Measurements from ENCODE around the gene JAKMIP1.
"Not testable (repeated sequence)": the region's sequence is repeated elsewhere in the genome, so short reads cannot be mapped to it uniquely, and the experiment has no call there.

Gene JAKMIP1

DNA sequence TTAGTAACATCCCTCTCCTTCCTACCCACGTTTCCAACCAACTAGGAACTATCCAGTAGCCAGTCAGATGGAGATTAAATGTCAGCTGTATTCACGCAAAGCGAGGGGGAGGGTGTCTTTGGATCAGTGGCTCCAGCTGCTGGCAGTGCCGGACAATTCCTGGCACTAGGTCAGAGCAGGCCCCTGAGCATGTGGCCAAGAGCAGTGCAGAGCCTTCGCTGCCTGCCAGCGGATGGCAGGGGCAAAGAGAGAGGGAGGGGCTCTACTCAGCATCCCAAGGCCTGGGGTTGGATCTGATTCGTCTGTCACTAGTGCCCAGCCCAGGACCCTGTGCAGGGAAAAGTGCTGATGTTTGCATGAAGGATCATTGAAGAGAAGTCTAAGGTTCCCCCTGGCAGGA lies 28.7 kb upstream of the JAKMIP1 start:
- no peak for DNase-seq (ENCODE audit: low spot score)

DNA sequence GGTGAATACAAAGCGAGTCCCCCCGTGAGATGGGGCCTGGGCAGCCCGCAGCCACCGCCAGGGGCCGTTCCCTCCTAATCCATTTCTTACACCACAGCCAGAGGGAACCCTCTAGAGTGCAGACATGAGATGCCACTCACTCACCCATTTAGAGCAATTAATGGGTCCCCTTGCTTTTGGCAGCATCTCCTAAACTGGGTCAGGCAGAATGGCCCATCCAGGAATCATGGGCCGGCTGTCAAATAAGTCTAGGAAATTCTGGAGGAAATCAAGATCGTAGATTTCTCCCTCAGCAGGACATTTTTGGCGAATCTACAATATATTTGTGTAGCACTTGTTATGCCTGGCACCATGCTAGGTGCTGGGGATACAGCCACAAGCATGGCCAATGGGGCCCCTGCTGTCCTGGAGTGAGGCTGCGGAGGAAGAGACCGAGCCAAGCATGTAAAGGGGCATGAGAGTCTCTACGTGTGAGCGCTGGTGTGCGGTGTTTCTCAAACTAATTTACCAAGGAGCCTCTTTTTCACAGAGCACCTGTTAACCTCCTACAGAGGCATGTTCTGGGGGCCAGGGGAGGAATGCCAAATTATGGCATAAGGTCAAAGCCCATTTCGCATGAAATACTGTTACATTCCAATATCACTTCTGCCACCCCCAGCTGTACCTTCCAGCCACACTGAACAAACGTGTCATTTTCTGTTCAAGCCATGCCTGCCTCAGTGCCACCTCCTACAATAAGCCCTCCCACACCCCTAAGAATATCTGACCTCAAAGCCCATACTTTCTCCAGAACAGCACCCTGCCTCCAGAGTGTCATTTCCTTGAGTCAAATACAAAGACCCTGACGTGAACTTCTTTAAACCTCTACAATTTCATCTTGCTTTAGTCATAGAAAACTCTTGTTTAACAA lies 28.1 kb upstream of the JAKMIP1 start:
- no peak for DNase-seq (ENCODE audit: low spot score)

DNA sequence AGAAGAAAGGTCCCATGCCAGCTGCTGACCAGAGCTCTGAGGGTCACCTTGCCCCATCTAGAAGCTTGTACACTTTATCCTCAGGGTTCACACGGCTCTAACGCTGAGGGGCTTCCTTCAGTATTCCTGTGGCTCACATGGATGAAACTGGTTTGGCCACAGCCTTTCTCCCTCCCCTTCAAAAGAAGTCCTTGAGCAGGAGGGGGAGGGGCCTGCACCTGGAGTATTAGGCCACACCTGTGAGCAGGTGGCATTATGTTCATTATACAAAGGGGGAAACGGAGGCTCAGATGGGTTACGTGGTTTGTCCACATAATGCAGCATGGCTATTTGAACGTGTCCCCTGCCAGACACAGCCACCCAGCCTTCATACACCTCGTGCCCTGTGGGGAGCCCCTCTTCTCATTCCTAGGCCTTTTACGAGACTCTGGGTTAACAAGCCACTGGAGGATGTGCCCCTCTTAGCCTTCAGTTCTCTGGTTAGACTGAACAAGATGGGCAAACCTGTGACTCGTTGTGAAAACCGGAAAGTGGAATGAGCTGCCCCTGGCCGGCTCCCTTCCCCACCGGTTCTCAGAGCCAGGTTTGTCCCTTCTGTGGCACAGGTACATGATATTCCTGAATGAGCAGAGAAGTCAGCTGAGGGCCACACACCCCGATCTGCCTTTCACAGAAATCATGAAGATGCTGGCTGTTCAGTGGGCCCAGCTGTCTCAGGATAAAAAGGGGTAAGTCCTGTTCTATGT lies 27.2 kb upstream of the JAKMIP1 start:
- DNase-seq (ENCODE audit: low spot score), result no peak

DNA sequence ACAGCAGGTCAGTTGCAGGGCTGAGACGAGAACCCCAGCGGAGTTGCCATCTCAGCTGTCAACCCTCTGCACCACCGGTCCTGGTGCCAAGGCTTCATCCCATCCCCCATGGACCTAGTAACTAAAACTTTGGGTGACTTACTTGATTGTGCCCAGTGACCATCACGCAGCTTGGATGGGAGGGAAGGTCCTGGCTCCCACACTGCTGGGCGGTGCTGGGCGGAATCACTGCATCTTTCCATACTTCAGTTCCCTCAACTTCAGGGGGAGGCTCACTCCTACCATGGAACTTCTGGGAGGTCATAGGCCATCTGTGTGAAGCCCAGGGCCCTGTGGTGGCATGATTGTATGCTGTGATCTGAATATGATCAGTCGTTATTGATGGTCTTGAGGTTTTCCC lies 26.2 kb upstream of the JAKMIP1 start:
- no peak for DNase-seq (ENCODE audit: low spot score)

DNA sequence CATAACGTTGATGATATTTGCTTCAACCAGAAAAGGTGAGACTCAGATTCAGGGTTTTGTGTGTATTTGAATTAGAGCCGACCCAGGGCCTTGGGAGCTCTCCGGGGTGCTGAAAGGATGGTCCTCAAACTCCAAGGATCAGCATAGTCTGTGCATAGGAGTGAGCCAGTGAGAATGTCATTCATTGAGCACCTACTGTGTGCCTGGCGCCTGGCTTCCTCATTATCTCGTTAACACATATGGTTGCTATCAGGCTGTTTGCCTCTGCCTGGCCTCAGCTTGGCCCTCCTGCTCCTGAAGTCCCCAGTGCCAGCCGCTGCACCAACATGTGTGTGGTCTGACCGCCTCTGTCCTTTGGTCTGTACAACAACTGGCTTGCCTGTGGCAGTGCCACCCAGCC lies 25.1 kb upstream of the JAKMIP1 start:
- no peak for DNase-seq (ENCODE audit: low spot score)

DNA sequence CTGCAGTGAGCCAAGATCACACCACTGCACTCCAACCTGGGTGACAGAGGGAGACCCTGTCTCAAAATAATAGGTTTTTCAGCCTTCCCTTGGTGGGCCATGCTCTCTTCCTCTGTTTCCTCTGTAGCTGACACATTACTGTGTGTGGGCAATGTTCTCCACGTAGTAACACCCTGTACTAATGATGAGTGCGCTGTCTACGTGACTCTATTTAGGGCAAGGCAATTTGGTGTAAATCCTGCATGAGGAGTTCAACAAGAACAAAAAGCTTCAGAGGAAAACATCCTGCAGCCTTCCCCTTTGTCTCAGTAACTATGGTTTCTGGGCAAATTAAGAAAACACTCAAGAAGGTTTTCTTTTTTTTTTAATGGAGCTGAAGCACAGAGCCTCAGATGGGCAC lies 24.4 kb upstream of the JAKMIP1 start:
- no peak for DNase-seq (ENCODE audit: low spot score)

DNA sequence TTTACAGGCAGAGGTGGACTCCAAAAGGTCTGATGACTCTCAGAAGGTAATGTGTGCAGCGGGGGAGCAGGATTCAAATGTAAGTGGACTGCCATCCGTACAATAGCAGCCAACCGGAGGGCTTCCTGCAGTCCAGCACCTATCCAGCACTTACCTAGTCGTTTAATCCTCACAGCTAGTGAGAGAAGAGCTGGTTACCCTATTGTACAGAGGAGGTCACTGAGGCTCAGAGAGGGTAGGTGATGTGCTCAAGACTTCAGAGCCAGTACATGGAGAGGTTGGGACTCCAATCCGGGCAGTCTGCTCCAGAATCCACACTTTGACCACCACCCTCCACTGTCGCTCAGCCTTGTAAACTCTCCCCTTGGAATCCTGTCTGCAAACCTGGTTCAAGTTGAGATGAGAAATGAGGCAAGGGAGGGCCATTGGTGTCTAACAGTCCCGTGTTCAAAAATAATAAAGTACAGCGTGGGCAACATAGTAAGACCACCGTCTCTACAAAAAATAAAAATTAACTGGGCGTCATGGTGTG lies 22.5 kb upstream of the JAKMIP1 start:
- no peak for DNase-seq (ENCODE audit: low spot score)

DNA sequence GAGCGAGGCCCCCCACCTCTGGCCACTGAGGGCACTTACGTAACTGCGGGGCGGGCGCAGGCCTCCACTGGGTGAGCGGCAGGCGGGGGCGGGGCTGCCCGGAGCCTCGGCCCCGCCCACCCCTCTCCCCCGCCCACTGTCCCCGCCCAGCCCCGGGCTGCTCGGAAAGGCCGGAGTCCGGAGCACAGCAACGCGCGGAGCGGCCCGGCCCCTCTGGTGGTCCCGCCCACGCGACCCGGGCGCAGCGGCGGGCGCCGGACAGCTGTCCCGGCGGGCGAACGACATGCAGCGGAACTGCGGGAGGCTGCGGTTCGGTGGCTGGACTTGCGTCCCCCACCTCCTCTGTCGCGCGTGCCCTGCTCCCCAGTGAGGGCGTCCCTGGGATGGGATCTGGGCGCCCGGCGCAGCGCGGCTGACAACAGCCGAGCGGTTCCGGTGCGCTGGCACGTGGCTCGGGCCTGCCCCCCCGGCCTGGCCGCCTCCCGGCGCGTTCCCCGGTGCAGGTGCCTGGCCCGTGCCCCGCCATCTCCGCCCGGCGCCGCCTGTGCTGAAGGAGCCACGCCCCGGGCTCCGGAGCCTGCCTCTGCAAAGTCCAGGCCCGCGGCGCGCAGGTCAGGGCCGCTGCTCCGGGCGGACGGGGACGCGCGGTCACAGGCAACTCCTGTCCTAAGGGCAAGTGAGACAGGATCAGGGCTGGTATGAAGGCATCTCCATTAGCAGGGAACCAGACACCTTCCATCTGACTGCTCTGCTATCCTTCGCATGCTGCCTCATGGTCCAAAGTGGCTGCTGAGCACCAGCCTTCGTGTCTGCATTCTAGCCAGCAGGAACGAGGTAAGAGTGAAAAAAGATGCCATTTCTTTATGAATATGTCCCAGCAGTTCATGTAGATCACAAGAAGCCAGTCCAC lies 21.8 kb upstream of the JAKMIP1 start:
- DNase-seq (ENCODE audit: low spot score), result no peak

DNA sequence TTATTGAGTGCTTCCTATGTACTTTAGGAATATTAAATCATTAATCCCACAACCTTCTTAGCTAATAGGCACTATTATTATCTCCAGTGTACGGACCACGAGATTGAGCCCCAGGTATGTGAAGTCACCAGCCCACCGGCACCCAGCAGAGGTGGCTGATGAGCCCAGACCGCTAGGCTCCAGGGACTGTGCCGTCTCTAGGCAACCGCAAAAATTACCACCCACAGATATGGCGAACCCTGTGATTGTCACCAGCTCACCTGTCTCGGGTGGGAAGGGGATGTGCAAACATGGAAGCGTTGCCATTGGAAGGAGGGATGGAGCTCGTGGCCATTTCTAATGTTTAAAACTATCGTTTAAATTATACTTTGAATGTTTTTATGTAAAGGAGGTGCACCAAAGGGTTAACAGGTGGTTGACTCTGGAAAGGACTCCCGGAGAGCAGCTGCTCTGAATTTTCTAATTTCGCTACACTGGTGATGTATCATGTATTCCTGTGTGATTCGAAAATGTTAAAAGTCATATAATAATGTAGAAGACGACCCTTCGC lies 21.0 kb upstream of the JAKMIP1 start:
- no peak for DNase-seq (ENCODE audit: low spot score)

DNA sequence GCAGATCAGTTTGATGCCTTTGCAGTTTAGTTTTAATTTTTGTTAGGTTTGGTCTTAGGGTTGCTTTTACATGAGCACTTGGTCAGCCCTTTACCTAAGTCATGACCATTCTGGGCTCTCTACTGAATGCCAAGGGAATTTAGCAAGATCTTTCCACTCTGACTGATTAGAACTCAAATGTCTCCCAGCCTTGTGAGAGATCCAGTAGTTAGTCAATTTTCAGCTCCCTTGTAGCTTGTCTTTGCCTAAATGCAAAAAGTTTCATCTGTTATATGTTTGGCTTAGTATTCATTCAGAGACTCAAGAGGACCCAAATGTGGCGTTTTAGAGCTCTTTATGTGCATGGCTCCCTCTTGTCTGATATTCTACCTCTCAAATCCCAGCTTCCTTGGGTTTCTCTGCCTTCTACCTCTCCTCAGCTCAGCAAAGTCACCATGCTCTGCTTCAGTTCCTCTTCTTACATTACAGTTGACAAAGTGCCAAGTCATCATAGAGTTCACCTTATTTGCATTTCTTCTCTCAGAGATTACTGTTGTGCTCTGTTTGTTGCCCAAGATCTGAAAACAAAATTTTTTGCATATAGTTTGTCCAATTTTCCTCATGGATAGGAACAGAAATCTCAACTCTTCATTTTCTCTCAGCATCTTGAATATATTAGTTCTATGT lies 17.5 kb upstream of the JAKMIP1 start:
- no peak for DNase-seq (ENCODE audit: low spot score)

DNA sequence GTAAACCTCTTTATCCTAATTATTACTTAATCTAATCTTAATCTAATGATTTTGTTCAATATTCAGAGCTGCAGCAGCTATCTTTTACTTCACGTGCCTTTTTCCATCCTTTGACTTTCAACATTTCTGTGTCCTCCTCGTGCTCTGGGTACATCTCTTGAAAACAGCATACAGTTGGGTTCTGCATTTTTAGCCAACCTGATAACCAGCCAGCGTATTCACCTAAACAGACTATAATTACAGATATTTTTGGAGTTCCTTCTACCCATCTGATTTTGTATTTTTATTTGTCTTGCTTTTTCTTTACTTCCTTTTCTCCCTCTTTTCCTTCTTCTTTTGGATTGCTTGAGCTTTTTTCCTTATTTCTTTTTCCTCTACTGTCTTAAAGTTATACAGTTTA lies 16.2 kb upstream of the JAKMIP1 start:
- no peak for DNase-seq (ENCODE audit: low spot score)

DNA sequence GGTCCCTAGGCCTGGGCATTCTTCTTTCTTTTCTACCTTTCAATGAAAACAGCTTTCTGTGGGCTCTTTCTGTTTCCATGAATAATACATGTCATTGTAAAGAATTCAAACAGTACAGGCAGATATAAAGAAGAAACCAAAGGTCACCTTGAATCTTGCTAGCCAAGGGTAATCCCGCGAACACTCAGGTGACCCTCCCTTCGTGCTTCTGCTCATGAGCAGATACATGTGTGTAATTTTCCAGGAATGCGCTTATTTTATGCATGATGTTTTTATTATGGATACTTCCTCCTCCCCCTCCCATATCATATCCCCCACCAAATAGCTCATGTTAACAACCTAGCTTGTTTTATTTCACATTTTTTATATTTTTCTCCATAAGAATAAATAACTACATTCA lies 9.6 kb upstream of the JAKMIP1 start:
- no peak for DNase-seq (ENCODE audit: low spot score)

DNA sequence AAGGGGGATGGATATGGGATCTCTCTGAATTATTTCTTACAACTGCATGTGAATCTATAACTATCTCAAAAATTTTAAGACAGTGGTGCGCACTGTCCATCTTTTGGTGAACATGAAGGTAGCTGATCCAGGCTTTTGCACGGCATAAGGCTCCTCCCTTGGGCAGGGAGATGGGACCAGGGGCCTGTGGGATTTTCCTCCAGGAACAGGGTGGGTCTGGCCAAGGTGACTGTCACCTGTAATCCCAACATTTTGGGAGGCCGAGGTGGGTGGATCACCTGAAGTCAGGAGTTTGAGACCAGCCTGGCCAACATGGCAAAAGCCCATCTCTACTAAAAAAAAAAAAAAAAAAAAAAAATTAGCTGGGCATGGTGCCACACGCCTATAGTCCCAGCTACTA lies 8.9 kb upstream of the JAKMIP1 start:
- not testable (repeated sequence) for DNase-seq (ENCODE audit: low spot score)

DNA sequence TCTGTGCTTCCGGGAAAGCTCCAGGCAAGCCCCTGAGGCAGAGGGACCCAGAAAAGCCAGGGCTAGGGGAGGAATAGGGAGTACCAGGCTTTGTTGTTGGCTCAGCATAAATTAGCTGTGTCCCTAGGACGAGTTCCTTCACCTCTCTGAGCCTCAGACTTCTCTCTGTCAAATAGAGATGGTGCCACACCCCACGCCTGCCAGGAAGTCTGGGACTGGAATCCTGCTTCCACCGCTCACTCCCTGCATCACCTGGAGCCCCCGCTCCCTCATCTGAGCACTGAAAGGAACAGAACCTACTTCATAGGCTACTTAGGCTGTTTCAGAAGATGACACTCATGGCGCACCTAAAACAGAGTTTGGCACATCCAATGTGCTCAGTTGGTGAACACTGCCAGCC lies 8.1 kb upstream of the JAKMIP1 start:
- DNase-seq (ENCODE audit: low spot score), result no peak

DNA sequence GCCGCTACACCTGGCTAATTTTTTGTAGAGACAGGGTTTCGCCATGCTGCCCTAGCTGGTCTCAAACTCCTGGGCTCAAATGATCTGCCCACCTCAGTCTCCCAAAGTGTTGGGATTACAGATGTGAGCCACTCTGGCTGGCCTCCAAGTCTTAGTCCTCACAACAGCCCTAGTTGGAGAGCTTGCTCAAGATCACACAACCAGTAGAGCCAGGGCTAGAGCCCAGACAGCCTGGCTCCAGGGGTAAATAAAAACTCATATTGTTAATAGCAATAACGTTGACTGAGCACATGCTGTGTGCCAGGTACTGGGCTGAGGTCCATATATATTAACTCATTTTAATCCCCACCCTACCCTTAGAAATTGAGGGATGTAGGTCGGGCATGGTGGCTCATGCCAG lies 7.3 kb upstream of the JAKMIP1 start:
- DNase-seq (ENCODE audit: low spot score), result no peak

DNA sequence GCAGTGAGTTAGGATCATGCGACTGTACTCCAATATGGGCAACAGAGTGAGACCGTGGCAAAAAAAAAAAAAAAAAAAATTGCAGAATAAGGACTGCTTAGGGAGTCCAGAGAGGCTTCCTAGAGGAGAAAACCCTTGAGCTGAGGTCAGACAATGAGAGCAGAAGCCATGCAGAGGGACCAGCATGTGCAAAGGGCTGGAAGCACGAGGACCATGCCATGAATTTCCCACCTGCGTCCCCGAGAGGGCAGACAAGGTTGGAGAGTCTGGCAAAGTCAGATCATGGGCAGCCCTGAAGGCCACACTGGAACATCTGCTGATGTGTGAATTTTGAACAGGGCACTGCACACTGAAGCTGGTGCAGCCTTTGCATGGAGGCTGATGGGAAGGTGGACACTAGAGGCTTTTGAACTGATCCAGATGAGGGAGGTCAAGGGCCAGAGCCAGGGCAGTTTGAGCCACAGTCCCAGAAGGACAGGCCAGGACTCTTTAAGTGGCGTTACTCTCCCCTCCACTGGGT lies 6.5 kb upstream of the JAKMIP1 start:
- DNase-seq (ENCODE audit: low spot score), result no peak

DNA sequence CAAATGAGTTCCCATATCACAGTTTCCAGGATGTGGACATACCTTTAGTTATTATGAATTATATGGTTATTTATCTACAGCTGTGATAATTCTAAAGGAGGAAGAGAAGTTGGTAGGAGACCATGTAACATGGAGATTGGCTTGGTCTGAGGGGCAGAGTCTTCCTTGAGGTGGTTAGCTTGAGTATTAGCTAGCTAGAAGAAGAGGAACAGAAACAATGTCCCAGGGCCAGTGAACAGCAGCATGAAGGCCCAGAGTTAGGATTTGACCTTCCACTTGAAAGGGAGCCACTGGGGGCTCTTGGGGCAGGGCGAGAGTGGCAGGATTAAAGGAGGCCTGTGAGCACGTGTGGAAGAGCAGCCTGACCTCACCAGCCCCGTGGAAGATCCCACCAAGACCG lies 5.6 kb upstream of the JAKMIP1 start:
- no peak for DNase-seq (ENCODE audit: low spot score)

DNA sequence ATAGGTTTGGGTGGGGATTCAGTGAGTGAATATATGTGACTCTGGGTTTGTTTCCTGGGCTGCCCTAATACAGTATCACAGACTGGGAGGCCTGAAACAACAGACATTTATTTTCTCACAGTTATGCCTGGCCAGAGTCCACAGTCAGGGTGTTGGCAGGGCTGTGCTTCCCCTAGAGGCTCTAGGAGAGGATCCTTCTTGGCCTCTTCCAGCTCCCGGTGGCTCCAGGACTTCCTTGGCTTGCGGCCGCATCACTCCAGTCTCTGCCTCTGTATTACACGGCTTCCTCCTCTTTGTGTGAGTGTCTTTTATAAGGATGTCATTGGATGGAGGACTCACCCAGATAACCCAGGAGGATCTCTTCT lies 5.2 kb upstream of the JAKMIP1 start:
- no peak for DNase-seq (ENCODE audit: low spot score)

DNA sequence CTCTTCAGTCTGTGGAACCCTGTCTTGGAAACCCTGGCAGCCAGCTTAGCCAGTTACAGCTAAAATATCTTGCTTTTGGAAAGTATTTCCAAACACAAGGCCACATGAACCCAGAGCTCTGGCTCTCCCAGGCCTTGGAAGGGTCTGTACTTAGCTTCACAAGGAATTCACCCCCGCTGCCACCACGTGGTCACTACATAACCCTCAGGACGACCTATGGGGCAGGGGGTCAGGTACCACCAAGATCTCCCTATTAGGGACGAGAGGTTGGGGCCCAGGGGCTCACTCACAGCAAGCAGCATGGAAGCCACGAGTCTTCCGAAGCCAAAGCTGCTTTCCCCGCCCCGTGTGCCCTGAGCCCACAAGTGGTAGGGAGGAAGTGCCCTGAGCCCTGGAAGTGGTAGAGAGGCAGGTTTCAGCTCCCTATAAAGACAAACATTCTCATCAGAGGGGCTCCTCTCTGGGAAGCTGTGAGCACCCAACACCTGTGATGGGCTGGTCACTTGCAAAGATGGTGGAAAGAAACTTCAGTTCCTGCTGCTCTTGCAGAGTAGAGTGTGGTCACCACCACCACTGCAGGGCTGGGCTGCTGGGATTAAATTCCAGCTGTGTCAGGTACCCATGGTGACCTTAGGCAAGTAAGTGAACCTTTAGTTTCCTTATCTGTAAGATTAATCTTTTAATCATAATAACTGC lies 4.7 kb upstream of the JAKMIP1 start:
- DNase-seq (ENCODE audit: low spot score), result no peak

DNA sequence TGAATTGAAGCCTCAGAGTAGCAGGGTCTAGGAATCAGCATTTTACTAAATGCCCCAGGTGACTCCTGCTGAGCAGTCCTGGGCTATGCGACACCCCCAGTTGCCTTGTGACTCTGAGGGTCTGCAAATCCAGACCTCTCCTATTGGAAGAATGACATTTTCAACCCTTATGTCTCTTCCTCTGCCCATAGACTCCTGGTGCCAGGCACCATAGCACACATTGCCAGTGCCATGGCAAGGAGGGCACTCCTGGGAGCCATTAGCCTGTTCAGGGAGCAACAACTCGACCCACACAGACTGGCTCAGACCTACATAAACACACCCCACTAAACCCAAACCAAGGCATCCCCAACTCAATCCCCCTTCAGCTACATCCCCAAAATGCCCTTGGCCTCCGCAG lies 3.7 kb upstream of the JAKMIP1 start:
- no peak for DNase-seq (ENCODE audit: low spot score)
